ENCODE results near the gene CLCN6. TPM values are rescaled to one million over a fixed set of nuclear protein-coding genes. Genes with fewer than 3 reads are reported as not detected.

The CLCN6 gene
- total and polyA plus RNA-seq, 10 of the 15 experiments (the other 5 are each of a cell fraction or from before 2014, with no cell fraction given) = 2.2 to 20.9 (median 10.2) TPM

GRCh38 chr1:11860083-11860482 is 54.1 kb downstream of the CLCN6 start:
- H3K9ac ChIP-seq (ENCODE audit: control insufficient read depth, insufficient read depth, low read length) = no peak overlapping the region
- no peak overlapping the region for H3K4me2 ChIP-seq (ENCODE audit: control insufficient read depth, insufficient read depth)
- no peak overlapping the region for H3K27ac ChIP-seq (ENCODE audit: control insufficient read depth, insufficient read depth)
- no peak for DNase-seq (ENCODE audit: low read depth, low spot score)
- SMC1A ChIA-PET (ENCODE audit: uncharacterized antibody, unreplicated experiment) = no interaction called here
- RAD21 ChIA-PET (ENCODE audit: unreplicated experiment) = no interaction called here
- H3K79me2 ChIP-seq (ENCODE audit: control insufficient read depth, insufficient read depth, low read length) = no peaks in the 10 kb centered on the region
- peaks cover 5 to 12% of the 10 kb centered on the region in 2 experiments; a peak in 3 of 4 replicates for H3K27me3 ChIP-seq (replicated peaks in 1 of 2; ENCODE audit: control insufficient read depth in 2 of 2, insufficient read depth in 2 of 2, low read length in 1 of 2)
- intact Hi-C loops (cut with micrococcal nuclease; ENCODE audit: unreplicated experiment) = no loop called here
- no peaks in the 10 kb centered on the region for H3K4me1 ChIP-seq (ENCODE audit: control insufficient read depth, insufficient read depth, low read length)
- FAIRE-seq = no peak
- no peaks in the 10 kb centered on the region for H4K20me1 ChIP-seq (ENCODE audit: control insufficient read depth, insufficient read depth)
- WGBS (ENCODE audit: insufficient coverage, insufficient replicate concordance, low lambda C conversion rate, missing lambda C conversion rate) = 0% methylated on average over 1 of the region's 2 CpGs
- H3K36me3 ChIP-seq (ENCODE audit: control insufficient read depth in 2 of 2, insufficient read depth in 2 of 2, low read length in 1 of 2) = no peaks in the 10 kb centered on the region
- no peaks in the 10 kb centered on the region for H3K9me3 ChIP-seq (replicated peaks; ENCODE audit: control insufficient read depth, insufficient read depth, low read length)
- POLR2A ChIA-PET = no interaction called here
- H3K4me3 ChIP-seq = no peak overlapping the region
- BruUV-seq (replicated peaks) = no TSS peak
- CTCF ChIA-PET = no interaction called here
- TF ChIP-seq E2F4 (IDR thresholded peaks at IDR 0.05; ENCODE audit: low read depth, low read length) (no peak), HSF1 (IDR thresholded peaks at IDR 0.05; ENCODE audit: low read depth, low read length) (no peak), NR2C1 (IDR thresholded peaks at IDR 0.05) (no peak), ELK1 (IDR thresholded peaks at IDR 0.05; ENCODE audit: low read depth, low read length) (no peak), TARDBP (IDR thresholded peaks at IDR 0.05; ENCODE audit: borderline replicate concordance) (no peak), ATF3 (IDR thresholded peaks at IDR 0.05; ENCODE audit: borderline replicate concordance, extremely low read depth, low read depth, low read length) (no peak), ZZZ3 (IDR thresholded peaks at IDR 0.05; ENCODE audit: control insufficient read depth, insufficient read length, low read depth) (no peak), KLF5 (IDR thresholded peaks at IDR 0.05; ENCODE audit: partially characterized antibody) (no peak), BRCA1 (IDR thresholded peaks at IDR 0.05; ENCODE audit: low read depth, low read length) (no peak), BMI1 (IDR thresholded peaks at IDR 0.05; ENCODE audit: borderline replicate concordance) (no peak), CHD1 (IDR thresholded peaks at IDR 0.05; ENCODE audit: low read depth, low read length) (no peak), POU2F2 (IDR thresholded peaks at IDR 0.05; ENCODE audit: borderline replicate concordance, low read depth, low read length) (no peak), MEF2B (IDR thresholded peaks at IDR 0.05; ENCODE audit: partially characterized antibody, poor library complexity, severe bottlenecking) (no peak), MYC (IDR thresholded peaks at IDR 0.05; ENCODE audit: insufficient read depth, insufficient read length, insufficient replicate concordance, low read length, severe bottlenecking) (no peak), POLR2AphosphoS5 (IDR thresholded peaks at IDR 0.05; ENCODE audit: low read length) (no peak)
- H2AFZ ChIP-seq (ENCODE audit: control insufficient read depth, low read depth, low read length) = no peak overlapping the region
- ATAC-seq = no peak
- in situ Hi-C loops (cut with MboI) = no loop called here
